Testis (tissue), 5 donors: ENCODE results near the gene FOXO6. TPM values are rescaled to one million over a fixed set of nuclear protein-coding genes. Genes with fewer than 3 reads are reported as not detected.

Experiments used
- DNase-seq: peaks from one replicate; pipeline ENCODE4 v3.0.0-alpha.2; 2019
- H3K27ac ChIP-seq, 2 donors: fragments of 200-600 bp; sonication (generic); one replicate each; pipeline ENCODE4 v1.5.1; 2019
- H3K27me3 ChIP-seq: fragments of 200-600 bp; sonication (generic); one replicate; pipeline ENCODE4 v1.5.1; 2019
- H3K36me3 ChIP-seq: fragments of 200-600 bp; sonication (generic); one replicate; pipeline ENCODE4 v1.5.1; 2017; ENCODE audit warnings: low read depth; ENCODE audit errors: missing control alignments
- H3K4me1 ChIP-seq: fragments of 200-600 bp; sonication (generic); one replicate; pipeline ENCODE4 v1.5.1; 2019
- H3K4me3 ChIP-seq, 2 donors: fragments of 200-600 bp; sonication (generic); one replicate each; pipeline ENCODE4 v1.5.1; 2017 to 2019
- H3K9me3 ChIP-seq: fragments of 200-600 bp; sonication (generic); one replicate; pipeline ENCODE4 v1.5.1; 2017
- CTCF ChIP-seq, 3 experiments: fragments of 450-650 bp in 2 of 3; fragments of 200-600 bp in 1 of 3; sonication (generic) in 1 of 3; IDR thresholded peaks; one replicate each; pipeline ENCODE4 v1.5.1; 2016 to 2019; ENCODE audit warnings: antibody characterized with exemption in 3 of 3, mild to moderate bottlenecking in 2 of 3, moderate library complexity in 1 of 3
- POLR2A ChIP-seq: fragments of 450-650 bp; IDR thresholded peaks from one replicate; pipeline ENCODE4 v1.6.1; 2017; ENCODE audit warnings: antibody characterized with exemption, mild to moderate bottlenecking, moderate library complexity
- WGBS, 2 donors: methylation state at CpG; one replicate each; pipeline ENCODE4 v1.1.5; 2018; 5-methylcytosine and 5-hydroxymethylcytosine counted together
- intact Hi-C: fragments of 100-400 bp; cut with DNase I; formaldehyde crosslinking; loops from one replicate; pipeline ENCODE4 v1.15.1; 2023; ENCODE audit warnings: low total_unique reads
- long read RNA-seq, 2 donors: transcript quantifications; one replicate each; lab custom pipeline, GENCODE V29; 2026
- polyA plus RNA-seq: library from polyadenylated mRNA; stranded (reverse); fragments of 350-450 nt; fragmentation: Illumina TruSeq; extraction: RNeasy Lipid Tissue Mini Kit (QIAGEN cat#74804); gene quantifications from one replicate; pipeline ENCODE4 v1.2.3, GENCODE V29; 2014; ENCODE audit warnings: low read depth, low replicate concordance; ENCODE audit not compliant: insufficient read depth
- total RNA-seq, 2 donors: library from RNA; depleted of rRNA; stranded (reverse); fragments of >200 nt; gene quantifications; one replicate each; pipeline ENCODE4 v1.2.3, GENCODE V29; 2016

FOXO6 gene
- total RNA-seq (1 to 10 TPM; 3.8 to 4.5 TPM), polyA plus RNA-seq (2.4 TPM)
- long read RNA-seq, donor 1, transcript FOXO6-201 (2 exons, 2,398 nt): major isoform, 5 of 10 reads
- long read RNA-seq, donor 1, partial matches to known transcripts: 5 of 10 reads
- long read RNA-seq, donor 1, other reads (novel, unspliced or antisense): 0 of 10 reads
- long read RNA-seq, donor 2, transcript FOXO6-201 (2 exons, 2,398 nt): major isoform, 5 of 5 reads
- long read RNA-seq, donor 2, partial matches to known transcripts: 0 of 5 reads
- long read RNA-seq, donor 2, other reads (novel, unspliced or antisense): 0 of 5 reads

- Histone ChIP-seq H3K4me1 (peaks cover 17% of the 10 kb centered on the region), H3K9me3 (no peaks in the 10 kb centered on the region), H3K27ac (peak within 1 kb of the TSS; percentile 50 to 72), H3K4me3 (peak within 1 kb of the TSS; percentile 55 to 58), H3K36me3 (no peaks in the 10 kb centered on the region), H3K27me3 (no peaks in the 10 kb centered on the region)
- DNase-seq: peak; percentile 100
- WGBS, 2 donors: 4 to 5% methylated on average over 16 to 56 of the region's 63 CpGs
- TF ChIP-seq POLR2A (no peak), CTCF (IDR thresholded peaks at IDR 0.05) (peak; percentile 24 to 58 (median 36))
- intact Hi-C loops: no loop called here
Measured at GRCh38 chr1:41360786-41361494, at the start of gene FOXO6. FOXO6 (plus strand) TSS chr1:41361434.

- no peak for TF ChIP-seq CTCF (IDR thresholded peaks at IDR 0.05)
- no peak for TF ChIP-seq POLR2A
- intact Hi-C loops: no loop called here
- H3K4me3 ChIP-seq: no peak overlapping the region
- no peaks in the 10 kb centered on the region for H3K9me3 ChIP-seq
- peak; percentile 49 for DNase-seq
- H3K27ac ChIP-seq: peak overlapping the region in 1 of 2 donors; percentile 46
- no peaks in the 10 kb centered on the region for H3K27me3 ChIP-seq
- peaks cover 8% of the 10 kb centered on the region for H3K4me1 ChIP-seq
- 48 to 54% methylated on average over 4 of the region's 4 CpGs for WGBS, 2 donors
- no peaks in the 10 kb centered on the region for H3K36me3 ChIP-seq
Measured at GRCh38 chr1:41312991-41313645, 48.1 kb upstream of the FOXO6 start.

- TF ChIP-seq CTCF (IDR thresholded peaks at IDR 0.05): peak; percentile 32 to 61 (median 45)
- no peak for TF ChIP-seq POLR2A
- Histone ChIP-seq H3K4me3 (no peak overlapping the region), H3K27ac (peak overlapping the region in 1 of 2 donors; percentile 46), H3K9me3 (no peaks in the 10 kb centered on the region), H3K4me1 (peaks cover 8% of the 10 kb centered on the region), H3K27me3 (no peaks in the 10 kb centered on the region), H3K36me3 (no peaks in the 10 kb centered on the region)
- DNase-seq: peak; percentile 46
- intact Hi-C loops: no loop called here
- 60 to 63% methylated on average over 7 of the region's 7 CpGs for WGBS, 2 donors
Measured at GRCh38 chr1:41313661-41314131, 47.5 kb upstream of the FOXO6 start.

GRCh38 chr1:41314376-41315145, 46.7 kb upstream of the FOXO6 start:
- Histone ChIP-seq H3K27me3 (no peaks in the 10 kb centered on the region), H3K9me3 (no peaks in the 10 kb centered on the region), H3K4me3 (no peak overlapping the region), H3K36me3 (no peaks in the 10 kb centered on the region), H3K4me1 (peaks cover 14% of the 10 kb centered on the region), H3K27ac (no peak overlapping the region)
- 76 to 80% methylated on average over 11 of the region's 11 CpGs for WGBS, 2 donors
- DNase-seq: no peak
- intact Hi-C loops: no loop called here
- TF ChIP-seq POLR2A (no peak), CTCF (IDR thresholded peaks at IDR 0.05) (no peak)
